ENCODE measurements around the gene VPS72.

- TF ChIP-seq ZNF350 (CRISPR knock-in tag; IDR thresholded peaks at IDR 0.05; ENCODE audit: borderline replicate concordance, low read depth) (no peak), ZBTB21 (CRISPR knock-in tag; IDR thresholded peaks at IDR 0.05) (no peak)
Observed at GRCh38 chr1:151147132-151147503, 42.9 kb downstream of the VPS72 start.

Data from HepG2 (cell line).